Central memory CD8-positive, alpha-beta T cell (primary cell): ENCODE results near the gene INSRR.

Source experiments
- ATAC-seq: fragments of 150-1000 bp; cut with Tn5 transposase; replicated peaks from 2 replicates; pipeline ENCODE4 v1.10.0; 2022; ENCODE audit warnings: mild to moderate bottlenecking, moderate FRiP score, moderate number of reproducible peaks; ENCODE audit not compliant: poor library complexity, severe bottlenecking; ENCODE audit errors: extremely low read depth
- DNase-seq, 2 donors: peaks; one replicate each; pipeline ENCODE4 v3.0.0; 2021; ENCODE audit warnings: low spot score in 2 of 2
- H3K27ac Mint-ChIP-seq: one replicate; pipeline ENCODE4 v1.8.0; 2022; ENCODE audit warnings: low read depth, mild to moderate bottlenecking, moderate library complexity, mixed read lengths
- H3K27me3 Mint-ChIP-seq: one replicate; pipeline ENCODE4 v1.8.0; 2022; ENCODE audit warnings: mixed read lengths
- H3K36me3 Mint-ChIP-seq: one replicate; pipeline ENCODE4 v1.8.0; 2022; ENCODE audit warnings: mild to moderate bottlenecking, moderate library complexity, mixed read lengths; ENCODE audit not compliant: insufficient read depth
- H3K4me1 Mint-ChIP-seq: one replicate; pipeline ENCODE4 v1.8.0; 2022; ENCODE audit warnings: mixed read lengths
- H3K4me3 Mint-ChIP-seq: one replicate; pipeline ENCODE4 v1.8.0; 2022; ENCODE audit warnings: mild to moderate bottlenecking, moderate library complexity, mixed read lengths
- H3K9me3 Mint-ChIP-seq: one replicate; pipeline ENCODE4 v1.8.0; 2022; ENCODE audit warnings: mixed read lengths

INSRR gene

GRCh38 chr1:156795787-156796186 lies 63.1 kb downstream of the INSRR start:
- peaks cover 5% of the 10 kb centered on the region for H3K4me1 Mint-ChIP-seq
- peaks cover 73% of the 10 kb centered on the region for H3K36me3 Mint-ChIP-seq
- no peak overlapping the region for H3K27ac Mint-ChIP-seq

DNA sequence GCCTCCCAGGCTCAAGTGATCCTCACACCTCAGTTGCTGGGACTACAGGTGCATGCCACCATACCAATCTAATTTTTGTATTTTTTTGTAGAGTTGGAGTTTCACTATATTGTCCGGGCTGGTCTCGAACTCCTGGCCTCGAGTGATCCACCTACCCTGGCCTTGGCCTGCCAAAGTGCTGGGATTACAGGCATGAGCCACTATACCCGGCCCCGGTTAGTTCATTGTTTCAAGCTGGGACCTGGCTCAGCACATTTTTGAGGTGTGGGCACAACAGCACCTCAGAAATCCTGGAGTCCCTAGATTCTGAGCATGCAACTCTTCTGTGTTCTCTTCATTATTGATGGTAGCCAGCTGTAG lies 63.6 kb downstream of the INSRR start:
- H3K4me3 Mint-ChIP-seq = no peak overlapping the region
- peaks cover 5% of the 10 kb centered on the region for H3K4me1 Mint-ChIP-seq
- no peak overlapping the region for H3K27ac Mint-ChIP-seq
- H3K9me3 Mint-ChIP-seq = no peaks in the 10 kb centered on the region
- no peak for DNase-seq
- peaks cover 74% of the 10 kb centered on the region for H3K36me3 Mint-ChIP-seq
- H3K27me3 Mint-ChIP-seq = no peaks in the 10 kb centered on the region
- no peak for ATAC-seq

More at GRCh38 chr1:156795787-156796186, 63.1 kb downstream of the INSRR start:
- ATAC-seq = no peak
- DNase-seq = no peak
- Mint-ChIP-seq H3K4me3 (no peak overlapping the region), H3K27me3 (no peaks in the 10 kb centered on the region), H3K9me3 (no peaks in the 10 kb centered on the region)

DNA sequence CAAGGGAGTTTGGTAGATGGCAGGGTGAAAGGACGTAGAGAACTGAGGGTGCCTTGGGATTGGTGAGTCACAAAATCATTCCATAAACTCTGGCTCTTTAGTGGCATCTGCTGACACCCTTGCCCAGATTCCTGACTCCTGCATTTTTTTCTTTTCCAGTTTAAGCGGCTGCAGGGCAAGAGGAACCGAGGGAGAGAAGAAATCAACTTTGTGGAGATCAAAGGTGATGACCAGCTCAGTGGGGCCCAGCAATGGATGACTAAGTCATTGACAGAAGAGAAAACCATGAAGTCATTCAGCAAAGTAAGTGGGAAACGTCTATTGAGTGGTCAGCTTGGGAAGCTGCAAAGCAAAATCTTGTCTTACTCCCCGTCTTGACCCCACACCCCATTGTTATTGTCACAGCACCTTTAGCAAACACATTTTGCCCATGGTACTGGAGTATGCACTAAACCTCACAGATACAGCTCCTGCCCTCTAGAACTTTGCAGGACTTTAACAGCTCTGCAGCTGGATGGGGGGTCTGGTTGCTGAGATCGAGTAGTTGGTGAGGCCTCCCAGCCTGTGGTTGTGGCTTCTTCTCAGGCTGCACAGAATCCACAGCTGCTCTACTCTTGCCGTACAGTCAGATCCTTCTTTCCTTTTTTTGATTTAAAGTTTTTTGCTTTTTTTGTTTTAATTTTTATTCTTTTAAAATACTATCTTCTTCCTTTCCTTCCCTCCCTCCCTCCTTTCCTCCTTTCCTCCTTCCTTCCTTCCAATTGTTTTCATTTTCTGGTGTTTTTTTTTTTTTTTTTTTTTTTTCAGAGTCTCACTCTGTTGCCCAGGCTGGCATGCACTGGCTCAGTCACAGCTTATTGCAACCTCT lies 64.2 kb downstream of the INSRR start:
- Mint-ChIP-seq H3K9me3 (no peaks in the 10 kb centered on the region), H3K4me1 (peaks cover 8% of the 10 kb centered on the region), H3K27me3 (no peaks in the 10 kb centered on the region), H3K36me3 (peaks cover 73% of the 10 kb centered on the region), H3K4me3 (no peak overlapping the region), H3K27ac (no peak overlapping the region)
- DNase-seq (no peak), ATAC-seq (no peak)
